GM12878 (cell line): Measurements from ENCODE around the gene POLR3A. TPM values are rescaled to one million over a fixed set of nuclear protein-coding genes. Genes with fewer than 3 reads are reported as not detected.

Source experiments
- ATAC-seq: fragments of 200-7000 bp; cut with Tn5 transposase; 3 replicates; pipeline ENCODE4 v1.9.1; 2020; ENCODE audit warnings: mild to moderate bottlenecking, moderate library complexity
- BruUV-seq: library from RNA; stranded (reverse); fragments of 400-500 nt; replicated peaks from 2 replicates; lab custom pipeline; 2021; lab: Mats Ljungman, UMichigan
- CTCF ChIA-PET: fragments of 300-600 bp; sonication (Branson Sonifier 250); formaldehyde crosslinking; extraction: SDS; loops from one replicate; lab custom pipeline; 2021; ENCODE audit warnings: inconsistent platforms; lab: Yijun Ruan, JAX
- POLR2A ChIA-PET: fragments of 350-600 bp; formaldehyde crosslinking; extraction: SDS; loops from one replicate; lab custom pipeline; 2021; ENCODE audit warnings: inconsistent platforms; lab: Charles Lee
- RAD21 ChIA-PET: fragments of 300-600 bp; sonication (Branson Sonifier 250); formaldehyde crosslinking; loops from one replicate; lab custom pipeline; 2023; ENCODE audit warnings: antibody characterized with exemption; ENCODE audit not compliant: unreplicated experiment; lab: Charles Lee
- SMC1A ChIA-PET: fragments of 300-600 bp; sonication (Branson Sonifier 250); formaldehyde crosslinking; loops from one replicate; lab custom pipeline; 2023; ENCODE audit not compliant: unreplicated experiment, uncharacterized antibody; lab: Charles Lee
- DNase-seq: peaks from one replicate; pipeline ENCODE4 v3.0.0-alpha.2; 2011; ENCODE audit warnings: low read depth, low spot score
- FAIRE-seq: peaks from 3 replicates; lab custom pipeline; 2011; peaks lifted over from hg19 to GRCh38; lab: Jason Lieb, UNC
- H2AFZ ChIP-seq: 2 replicates; pipeline ENCODE4 v1.6.0; 2011; ENCODE audit warnings: low read depth, low read length, control low read depth; ENCODE audit not compliant: control insufficient read depth
- H3K27ac ChIP-seq: 2 replicates; pipeline ENCODE4 v1.5.1; 2011; ENCODE audit warnings: control low read depth; ENCODE audit not compliant: control insufficient read depth, insufficient read depth
- H3K27me3 ChIP-seq, 2 experiments: replicated peaks in 1 of 2; 2 replicates each; pipeline versions ENCODE4 v1.6.0 to v1.6.1; 2011; ENCODE audit warnings: low read length in 1 of 2; ENCODE audit not compliant: control insufficient read depth in 2 of 2, insufficient read depth in 2 of 2
- H3K36me3 ChIP-seq, 2 experiments: 2 replicates each; pipeline ENCODE4 v1.5.1; 2011; ENCODE audit warnings: low read length in 1 of 2; ENCODE audit not compliant: control insufficient read depth in 2 of 2, insufficient read depth in 2 of 2
- H3K4me1 ChIP-seq: 2 replicates; pipeline ENCODE4 v1.6.1; 2011; ENCODE audit warnings: mild to moderate bottlenecking, low read length, moderate library complexity, mixed read lengths; ENCODE audit not compliant: control insufficient read depth, insufficient read depth
- H3K4me2 ChIP-seq: 2 replicates; pipeline ENCODE4 v1.6.0; 2011; ENCODE audit warnings: control low read depth; ENCODE audit not compliant: control insufficient read depth, insufficient read depth
- H3K4me3 ChIP-seq: fragments of 200-600 bp; sonication (generic); 2 replicates; pipeline ENCODE4 v1.5.1; 2016
- H3K79me2 ChIP-seq: 2 replicates; pipeline ENCODE4 v1.6.0; 2011; ENCODE audit warnings: low read length; ENCODE audit not compliant: control insufficient read depth, insufficient read depth
- H3K9ac ChIP-seq: 2 replicates; pipeline ENCODE4 v1.8.0; 2011; ENCODE audit warnings: low read length, control low read depth, mixed read lengths; ENCODE audit not compliant: control insufficient read depth, insufficient read depth
- H3K9me3 ChIP-seq: replicated peaks from 3 replicates; pipeline ENCODE4 v1.5.1; 2011; ENCODE audit warnings: mild to moderate bottlenecking, low read length; ENCODE audit not compliant: control insufficient read depth, insufficient read depth
- H4K20me1 ChIP-seq: 2 replicates; pipeline ENCODE4 v1.6.0; 2011; ENCODE audit not compliant: control insufficient read depth, insufficient read depth
- ASH2L ChIP-seq: fragments of 300-600, 200-600 bp; sonication (generic); IDR thresholded peaks from 2 replicates; pipeline ENCODE4 v1.6.1; 2017; ENCODE audit warnings: low read depth, mild to moderate bottlenecking, borderline replicate concordance
- CREB1 ChIP-seq: IDR thresholded peaks from 2 replicates; pipeline ENCODE4 v1.6.1; 2012; ENCODE audit warnings: low read depth, mild to moderate bottlenecking, inconsistent platforms
- HCFC1 ChIP-seq: fragments of 150-350 bp; IDR thresholded peaks from 2 replicates; pipeline ENCODE4 v1.6.1; 2014; ENCODE audit warnings: low read length
- HDAC2 ChIP-seq: fragments of 200-600 bp; sonication (generic); IDR thresholded peaks from 2 replicates; pipeline ENCODE4 v1.6.1; 2017
- HDGF ChIP-seq: fragments of 450-650 bp; IDR thresholded peaks from 2 replicates; pipeline ENCODE4 v1.6.1; 2016; ENCODE audit warnings: antibody characterized with exemption
- KDM1A ChIP-seq: fragments of 200-600 bp; sonication (generic); IDR thresholded peaks from 2 replicates; pipeline ENCODE4 v1.6.1; 2016; ENCODE audit warnings: borderline replicate concordance
- PAX8 ChIP-seq: fragments of 450-650 bp; IDR thresholded peaks from 2 replicates; pipeline ENCODE4 v1.6.1; 2017; ENCODE audit warnings: mild to moderate bottlenecking, moderate library complexity
- PBX3 ChIP-seq: IDR thresholded peaks from 2 replicates; pipeline ENCODE4 v1.6.1; 2011; ENCODE audit warnings: mild to moderate bottlenecking, low read depth, low read length, moderate library complexity; ENCODE audit not compliant: insufficient replicate concordance
- RCOR1 ChIP-seq: conservative IDR thresholded peaks from 2 replicates; pipeline ENCODE4 v1.6.1; 2012; ENCODE audit warnings: low read depth, low read length, improper control_type of control experiment
- SMAD5 ChIP-seq: IDR thresholded peaks from 2 replicates; pipeline ENCODE4 v1.6.1; 2016; ENCODE audit warnings: antibody characterized with exemption, low read depth
- SUZ12 ChIP-seq: fragments of 200-600 bp; sonication (generic); IDR thresholded peaks from one replicate; pipeline ENCODE4 v1.6.1; 2018; ENCODE audit warnings: antibody characterized with exemption, mild to moderate bottlenecking; ENCODE audit not compliant: unreplicated experiment
- ZBTB33 ChIP-seq: fragments of 450-650 bp; IDR thresholded peaks from 2 replicates; pipeline ENCODE4 v1.6.1; 2017; ENCODE audit warnings: mild to moderate bottlenecking
- WGBS: methylation state at CpG from one replicate; pipeline ENCODE4 v1.1.6; 2016; ENCODE audit warnings: low lambda C conversion rate; ENCODE audit not compliant: insufficient replicate concordance, insufficient coverage; ENCODE audit errors: missing lambda C conversion rate; 5-methylcytosine and 5-hydroxymethylcytosine counted together
- in situ Hi-C: fragments of 300-500 bp; cut with MboI; formaldehyde crosslinking; loops from 9 replicates; pipeline ENCODE4 v1.14.3; 2018; ENCODE audit warnings: mixed read lengths
- intact Hi-C: fragments of 100-400 bp; cut with micrococcal nuclease; formaldehyde crosslinking; loops from one replicate; pipeline ENCODE4 v1.14.2; 2022; ENCODE audit not compliant: unreplicated experiment
- polyA plus RNA-seq, 11 experiments: library from polyadenylated mRNA; depleted of rRNA in 4 of 11; unstranded in 6 of 11; stranded (reverse) in 5 of 11; fragments of >200 nt; fragmentation: Nextera tagmentation in 4 of 11; fragmentation: Illumina TruSeq in 1 of 11; extraction: Ambion mirVana in 4 of 11; extraction: Trizol in 1 of 11; gene quantifications; 1 replicate in 1 of 11; 2 replicates in 10 of 11; pipeline versions ENCODE4 v1.2.1 to v1.2.3, GENCODE V29; 2011 to 2016; ENCODE audit warnings: inconsistent platforms in 2 of 11, missing spikeins in 2 of 11, low read depth in 1 of 11
- total RNA-seq, 4 experiments: library from RNA; depleted of rRNA in 3 of 4; stranded (reverse); fragments of >200 nt in 3 of 4; fragmentation: Illumina TruSeq in 1 of 4; extraction: Trizol in 1 of 4; gene quantifications; 2 replicates each; pipeline versions ENCODE4 v1.2.1 to v1.2.3, GENCODE V29; 2013 to 2021
- TF ChIP-seq, protein P1 (sequence below): IDR thresholded peaks from 2 replicates; pipeline ENCODE4 v1.6.1; 2012; ENCODE audit warnings: low read length, inconsistent platforms
- TF ChIP-seq, protein P2 (sequence below): fragments of 450-650 bp; IDR thresholded peaks from 2 replicates; pipeline ENCODE4 v1.6.1; 2017; ENCODE audit warnings: mild to moderate bottlenecking, low read depth, inconsistent platforms; ENCODE audit not compliant: poor library complexity, severe bottlenecking

Gene POLR3A
- total and polyA plus RNA-seq, 10 of the 15 experiments (the other 5 are each of a cell fraction or from before 2014, with no cell fraction given): 5.4 to 20.4 (median 14.4) TPM

DNA sequence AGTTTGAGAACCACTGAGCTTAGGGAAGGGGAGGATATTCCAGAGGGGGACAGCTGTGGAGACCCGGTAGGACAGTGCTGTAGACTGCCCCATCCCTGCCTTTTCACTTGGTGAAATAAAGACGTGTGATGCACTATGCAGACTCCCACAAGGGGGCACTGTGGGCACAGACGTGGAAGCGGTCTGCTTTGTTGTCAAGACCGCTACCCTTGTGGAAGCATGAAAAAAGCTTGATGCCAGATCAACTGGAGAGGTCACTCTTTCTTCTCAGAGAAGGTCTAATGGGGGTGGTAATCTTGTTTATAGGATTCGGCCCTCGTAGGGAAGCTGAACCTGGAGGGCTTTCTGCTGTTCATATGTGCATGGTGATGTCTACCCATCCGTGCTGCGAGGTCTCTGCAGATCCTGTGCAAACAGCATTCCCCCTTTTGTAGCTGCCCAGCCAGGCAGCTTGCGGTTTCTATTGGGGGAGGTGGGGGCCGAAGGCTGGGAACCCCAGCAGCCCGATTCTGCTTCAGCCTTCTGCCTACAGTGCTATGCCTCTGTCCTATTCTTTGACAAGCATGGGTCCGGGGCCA, 18.1 kb upstream of the POLR3A start:
- H3K9ac ChIP-seq: no peak overlapping the region
- DNase-seq (no peak), ATAC-seq (peak; percentile 81), FAIRE-seq (peak; percentile 78)
- peaks cover 2 to 9% of the 10 kb centered on the region in 2 experiments; a peak in 2 of 4 replicates for H3K36me3 ChIP-seq
- intact Hi-C loops (loop anchor here (1.0 to 5.0 kb wide), 4 partner anchors 255 to 1148 kb away; no protein-coding TSS in a partner anchor), in situ Hi-C loops (loop anchor here (5.0 kb wide), 1 partner anchor 1145 kb away; no protein-coding TSS in a partner anchor)
- ChIA-PET SMC1A (interaction anchor here (0.5 to 5.6 kb wide), 8 partner anchors 11 to 1148 kb away, joined by 3 to 21 read pairs (median 4); no protein-coding TSS in a partner anchor), RAD21 (interaction anchor here (0.7 to 3.6 kb wide), 6 partner anchors 11 to 1148 kb away, joined by 3 to 34 read pairs (median 4); partner anchors contain the start of gene RPS24), POLR2A (interaction anchor here (1.0 kb wide), 1 partner anchor 11 kb away, joined by 4 read pairs; no protein-coding TSS in a partner anchor), CTCF (interaction anchor here (0.6 to 4.4 kb wide), 26 partner anchors 9 to 1469 kb away, joined by 3 to 42 read pairs (median 4); partner anchors contain the start of gene POLR3A)
- no peaks in the 10 kb centered on the region for H3K9me3 ChIP-seq
- no peak overlapping the region for H3K4me2 ChIP-seq
- peaks cover 17% of the 10 kb centered on the region for H3K4me1 ChIP-seq
- H2AFZ ChIP-seq: no peak overlapping the region
- no peaks in the 10 kb centered on the region; the same call in 1 of the 2 replicates for H3K79me2 ChIP-seq
- no peak overlapping the region for H3K4me3 ChIP-seq
- WGBS: 4% methylated on average over 13 of the region's 13 CpGs
- H3K27ac ChIP-seq: no peak overlapping the region
- H4K20me1 ChIP-seq: peaks cover 2% of the 10 kb centered on the region
- no TSS peak for BruUV-seq
- no peaks in the 10 kb centered on the region for H3K27me3 ChIP-seq
- no peak for TF ChIP-seq HDGF
- TF ChIP-seq HDAC2: no peak
- 0 out of 2 replicates have a peak, but pooled peaks have one; percentile 76 for TF ChIP-seq ZBTB33
- TF ChIP-seq RCOR1: no peak
- no peak for TF ChIP-seq SUZ12
- TF ChIP-seq, protein P1, sequence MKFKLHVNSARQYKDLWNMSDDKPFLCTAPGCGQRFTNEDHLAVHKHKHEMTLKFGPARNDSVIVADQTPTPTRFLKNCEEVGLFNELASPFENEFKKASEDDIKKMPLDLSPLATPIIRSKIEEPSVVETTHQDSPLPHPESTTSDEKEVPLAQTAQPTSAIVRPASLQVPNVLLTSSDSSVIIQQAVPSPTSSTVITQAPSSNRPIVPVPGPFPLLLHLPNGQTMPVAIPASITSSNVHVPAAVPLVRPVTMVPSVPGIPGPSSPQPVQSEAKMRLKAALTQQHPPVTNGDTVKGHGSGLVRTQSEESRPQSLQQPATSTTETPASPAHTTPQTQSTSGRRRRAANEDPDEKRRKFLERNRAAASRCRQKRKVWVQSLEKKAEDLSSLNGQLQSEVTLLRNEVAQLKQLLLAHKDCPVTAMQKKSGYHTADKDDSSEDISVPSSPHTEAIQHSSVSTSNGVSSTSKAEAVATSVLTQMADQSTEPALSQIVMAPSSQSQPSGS: no peak
- TF ChIP-seq PAX8: no peak
- TF ChIP-seq ASH2L: no peak
- TF ChIP-seq PBX3: no peak
- TF ChIP-seq HCFC1: no peak
- no peak for TF ChIP-seq KDM1A
- no peak for TF ChIP-seq CREB1
- TF ChIP-seq, protein P2, sequence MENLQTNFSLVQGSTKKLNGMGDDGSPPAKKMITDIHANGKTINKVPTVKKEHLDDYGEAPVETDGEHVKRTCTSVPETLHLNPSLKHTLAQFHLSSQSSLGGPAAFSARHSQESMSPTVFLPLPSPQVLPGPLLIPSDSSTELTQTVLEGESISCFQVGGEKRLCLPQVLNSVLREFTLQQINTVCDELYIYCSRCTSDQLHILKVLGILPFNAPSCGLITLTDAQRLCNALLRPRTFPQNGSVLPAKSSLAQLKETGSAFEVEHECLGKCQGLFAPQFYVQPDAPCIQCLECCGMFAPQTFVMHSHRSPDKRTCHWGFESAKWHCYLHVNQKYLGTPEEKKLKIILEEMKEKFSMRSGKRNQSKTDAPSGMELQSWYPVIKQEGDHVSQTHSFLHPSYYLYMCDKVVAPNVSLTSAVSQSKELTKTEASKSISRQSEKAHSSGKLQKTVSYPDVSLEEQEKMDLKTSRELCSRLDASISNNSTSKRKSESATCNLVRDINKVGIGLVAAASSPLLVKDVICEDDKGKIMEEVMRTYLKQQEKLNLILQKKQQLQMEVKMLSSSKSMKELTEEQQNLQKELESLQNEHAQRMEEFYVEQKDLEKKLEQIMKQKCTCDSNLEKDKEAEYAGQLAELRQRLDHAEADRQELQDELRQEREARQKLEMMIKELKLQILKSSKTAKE: no peak
- TF ChIP-seq SMAD5: no peak
